Calu3 (cell line): ENCODE results near the gene UBE2L5. TPM values are rescaled to one million over a fixed set of nuclear protein-coding genes. Genes with fewer than 3 reads are reported as not detected.

Experiments
- BruUV-seq: library from RNA; stranded (reverse); fragments of 400-500 nt; replicated peaks from 2 replicates; lab custom pipeline; 2021; lab: Mats Ljungman, UMichigan
- CTCF ChIA-PET: fragments of 300-600 bp; sonication (Branson Sonifier 250); formaldehyde crosslinking; loops from one replicate; lab custom pipeline; 2022; ENCODE audit warnings: antibody characterized with exemption; lab: Charles Lee
- DNase-seq: peaks from one replicate; pipeline ENCODE4 v3.0.0; 2022
- H3K27ac Mint-ChIP-seq: one replicate; pipeline ENCODE4 v1.8.0; 2022; ENCODE audit warnings: mixed read lengths; ENCODE audit not compliant: unreplicated experiment
- H3K27me3 Mint-ChIP-seq: one replicate; pipeline ENCODE4 v1.8.0; 2022; ENCODE audit warnings: mixed read lengths; ENCODE audit not compliant: unreplicated experiment
- H3K36me3 Mint-ChIP-seq: one replicate; pipeline ENCODE4 v1.8.0; 2022; ENCODE audit warnings: mild to moderate bottlenecking, moderate library complexity, mixed read lengths; ENCODE audit not compliant: insufficient read depth, unreplicated experiment
- H3K4me1 Mint-ChIP-seq: one replicate; pipeline ENCODE4 v1.8.0; 2022; ENCODE audit warnings: mild to moderate bottlenecking, low read depth, mixed read lengths; ENCODE audit not compliant: unreplicated experiment
- H3K4me3 Mint-ChIP-seq: one replicate; pipeline ENCODE4 v1.8.0; 2022; ENCODE audit warnings: mild to moderate bottlenecking, low read depth, moderate library complexity, mixed read lengths; ENCODE audit not compliant: unreplicated experiment
- H3K9me3 Mint-ChIP-seq: one replicate; pipeline ENCODE4 v1.8.0; 2022; ENCODE audit warnings: low read depth, mixed read lengths; ENCODE audit not compliant: unreplicated experiment
- CTCF ChIP-seq: fragments of 200-600 bp; IDR thresholded peaks from one replicate; pipeline ENCODE4 v1.8.0; 2022; ENCODE audit warnings: antibody characterized with exemption; ENCODE audit not compliant: unreplicated experiment
- intact Hi-C: fragments of 100-400 bp; cut with micrococcal nuclease; formaldehyde crosslinking; loops from one replicate; pipeline ENCODE4 v1.10.0; 2022; ENCODE audit not compliant: unreplicated experiment
- total RNA-seq: library from RNA; stranded (reverse); gene quantifications from 2 replicates; pipeline ENCODE4 v1.2.3, GENCODE V29; 2022

Gene UBE2L5
- total RNA-seq, 1 experiment from 2014 or later: not detected

- no peaks in the 10 kb centered on the region for H3K4me1 Mint-ChIP-seq
- H3K27ac Mint-ChIP-seq: no peak overlapping the region
- BruUV-seq: no TSS peak
- no peak for TF ChIP-seq CTCF
- intact Hi-C loops: no loop called here
- H3K27me3 Mint-ChIP-seq: no peaks in the 10 kb centered on the region
- no peaks in the 10 kb centered on the region for H3K9me3 Mint-ChIP-seq
- no peaks in the 10 kb centered on the region for H3K36me3 Mint-ChIP-seq
- H3K4me3 Mint-ChIP-seq: no peak overlapping the region
- no peak for DNase-seq
- CTCF ChIA-PET: no interaction called here
These were observed 8.5 kb upstream of the UBE2L5 start for GRCh38 chr13:30413842-30414241.

GRCh38 chr13:30415430-30416030 is 6.8 kb upstream of the UBE2L5 start:
- intact Hi-C loops: no loop called here

GRCh38 chr13:30416471-30416870 is 5.8 kb upstream of the UBE2L5 start:
- CTCF ChIA-PET: no interaction called here
- no peak overlapping the region for H3K27ac Mint-ChIP-seq
- BruUV-seq: no TSS peak
- TF ChIP-seq CTCF: no peak
- no peaks in the 10 kb centered on the region for H3K9me3 Mint-ChIP-seq
- peaks cover 9% of the 10 kb centered on the region for H3K4me1 Mint-ChIP-seq
- peaks cover 8% of the 10 kb centered on the region for H3K36me3 Mint-ChIP-seq
- DNase-seq: no peak
- no peaks in the 10 kb centered on the region for H3K27me3 Mint-ChIP-seq
- no peak overlapping the region for H3K4me3 Mint-ChIP-seq
- intact Hi-C loops: no loop called here

More at GRCh38 chr13:30415430-30416030, 6.8 kb upstream of the UBE2L5 start:
- TF ChIP-seq CTCF: no peak
- CTCF ChIA-PET: no interaction called here
- Mint-ChIP-seq H3K4me1 (peaks cover under 1% of the 10 kb centered on the region), H3K27ac (no peak overlapping the region), H3K36me3 (no peaks in the 10 kb centered on the region), H3K27me3 (no peaks in the 10 kb centered on the region), H3K9me3 (no peaks in the 10 kb centered on the region), H3K4me3 (no peak overlapping the region)
- no TSS peak for BruUV-seq
- no peak for DNase-seq

- no TSS peak for BruUV-seq
- intact Hi-C loops: no loop called here
- Mint-ChIP-seq H3K4me1 (peaks cover 9% of the 10 kb centered on the region), H3K9me3 (no peaks in the 10 kb centered on the region), H3K27me3 (no peaks in the 10 kb centered on the region), H3K36me3 (peaks cover 13% of the 10 kb centered on the region), H3K4me3 (no peak overlapping the region), H3K27ac (no peak overlapping the region)
- CTCF ChIA-PET: no interaction called here
- no peak for TF ChIP-seq CTCF
- no peak for DNase-seq
These were observed 4.1 kb upstream of the UBE2L5 start for GRCh38 chr13:30418075-30418716.
